Neural cell (in vitro differentiated cells): ENCODE measurements around the gene PGLYRP1. TPM values are rescaled to one million over a fixed set of nuclear protein-coding genes. Genes with fewer than 3 reads are reported as not detected.

Experiments used
- H2AFZ ChIP-seq: fragments of 200-600, 300-800 bp; sonication (generic), shearing (Covaris generic); 2 replicates; pipeline ENCODE4 v1.6.0; 2014; ENCODE audit warnings: low read depth, mild to moderate bottlenecking, antibody characterized with exemption, low read length, moderate library complexity
- H3F3A ChIP-seq: fragments of 200-600 bp; shearing (Covaris generic); 2 replicates; pipeline ENCODE4 v1.6.1; 2016; ENCODE audit warnings: mild to moderate bottlenecking, moderate library complexity, mixed read lengths, antibody characterized with exemption, low read length; ENCODE audit not compliant: insufficient read depth, poor library complexity, severe bottlenecking
- H3K27ac ChIP-seq: fragments of 200-600, 300-800 bp; sonication (generic), shearing (Covaris generic); 2 replicates; pipeline ENCODE4 v1.5.1; 2014; ENCODE audit warnings: mild to moderate bottlenecking, low read length, moderate library complexity
- H3K27me3 ChIP-seq: fragments of 300-800, 200-600 bp; sonication (generic), shearing (Covaris generic); 2 replicates; pipeline ENCODE4 v1.6.0; 2014; ENCODE audit warnings: mild to moderate bottlenecking, low read depth, low read length, moderate library complexity; ENCODE audit not compliant: insufficient read depth
- H3K36me3 ChIP-seq: fragments of 300-800, 200-600 bp; sonication (generic), shearing (Covaris generic); 2 replicates; pipeline ENCODE4 v1.5.1; 2014; ENCODE audit warnings: mild to moderate bottlenecking, antibody characterized with exemption, low read length, moderate library complexity; ENCODE audit not compliant: insufficient read depth
- H3K4me2 ChIP-seq: fragments of 300-800, 200-600 bp; sonication (generic), shearing (Covaris generic); 2 replicates; pipeline ENCODE4 v1.6.0; 2014; ENCODE audit warnings: mild to moderate bottlenecking, low read length
- H3K4me3 ChIP-seq: fragments of 300-800, 200-600 bp; sonication (generic), shearing (Covaris generic); 2 replicates; pipeline ENCODE4 v1.5.1; 2014; ENCODE audit warnings: mild to moderate bottlenecking, low read length, moderate library complexity
- H3K79me2 ChIP-seq: fragments of 200-600 bp; shearing (Covaris generic); replicated peaks from 2 replicates; pipeline ENCODE4 v1.6.0; 2014; ENCODE audit warnings: mild to moderate bottlenecking, low read length, moderate library complexity; ENCODE audit not compliant: insufficient read depth
- H3K9ac ChIP-seq: fragments of 300-800, 200-600 bp; sonication (generic), shearing (Covaris generic); 2 replicates; pipeline ENCODE4 v1.6.1; 2016; ENCODE audit warnings: mild to moderate bottlenecking, low read length, mixed read lengths
- H3K9me2 ChIP-seq: fragments of 200-600 bp; shearing (Covaris generic); 2 replicates; pipeline ENCODE4 v1.6.1; 2016; ENCODE audit warnings: mild to moderate bottlenecking, low read length, mixed read lengths; ENCODE audit not compliant: insufficient read depth
- H3K9me3 ChIP-seq: fragments of 200-600, 300-800 bp; sonication (generic), shearing (Covaris generic); 2 replicates; pipeline ENCODE4 v1.6.1; 2016; ENCODE audit warnings: mild to moderate bottlenecking, mixed run types, low read length, moderate library complexity, mixed read lengths
- H4K20me1 ChIP-seq: fragments of 200-600 bp; shearing (Covaris generic); 2 replicates; pipeline ENCODE4 v1.6.1; 2016; ENCODE audit warnings: mild to moderate bottlenecking, mixed run types; ENCODE audit not compliant: insufficient read depth
- CTCF ChIP-seq: fragments of 450-650 bp; IDR thresholded peaks from 2 replicates; pipeline ENCODE4 v1.5.1; 2014; ENCODE audit warnings: antibody characterized with exemption, mild to moderate bottlenecking, moderate library complexity; ENCODE audit not compliant: poor library complexity, severe bottlenecking
- EP300 ChIP-seq: fragments of 450-650 bp; conservative IDR thresholded peaks from 2 replicates; pipeline ENCODE4 v1.6.1; 2014; ENCODE audit warnings: antibody characterized with exemption, mild to moderate bottlenecking, moderate library complexity; ENCODE audit not compliant: poor library complexity, severe bottlenecking
- EZH2 ChIP-seq: fragments of 200-600, 300-800 bp; shearing (Covaris generic), sonication (generic); IDR thresholded peaks from 2 replicates; pipeline ENCODE4 v1.6.1; 2014; ENCODE audit warnings: antibody characterized with exemption, low read length, borderline replicate concordance, mild to moderate bottlenecking; ENCODE audit not compliant: insufficient read depth, poor library complexity, severe bottlenecking
- MXI1 ChIP-seq: fragments of 450-650 bp; conservative IDR thresholded peaks from 2 replicates; pipeline ENCODE4 v1.6.1; 2014; ENCODE audit warnings: antibody characterized with exemption, mild to moderate bottlenecking; ENCODE audit not compliant: poor library complexity, severe bottlenecking
- POLR2AphosphoS5 ChIP-seq: IDR thresholded peaks from 2 replicates; pipeline ENCODE4 v1.6.1; 2012
- RAD21 ChIP-seq: fragments of 450-650 bp; conservative IDR thresholded peaks from 2 replicates; pipeline ENCODE4 v1.6.1; 2014; ENCODE audit warnings: antibody characterized with exemption, mild to moderate bottlenecking, moderate library complexity
- REST ChIP-seq: IDR thresholded peaks from 2 replicates; pipeline ENCODE4 v1.6.1; 2012; ENCODE audit warnings: borderline replicate concordance
- SMC3 ChIP-seq: fragments of 450-650 bp; conservative IDR thresholded peaks from 2 replicates; pipeline ENCODE4 v1.6.1; 2014; ENCODE audit warnings: antibody characterized with exemption, mild to moderate bottlenecking, moderate library complexity; ENCODE audit not compliant: poor library complexity
- TAF1 ChIP-seq: IDR thresholded peaks from 2 replicates; pipeline ENCODE4 v1.6.1; 2012; ENCODE audit warnings: low read depth
- polyA plus RNA-seq: library from polyadenylated mRNA; depleted of rRNA; stranded (reverse); fragments of >200 nt; gene quantifications from 2 replicates; pipeline ENCODE4 v1.2.3, GENCODE V29; 2014
- small RNA-seq, 3 experiments: library from RNA; depleted of rRNA; stranded (forward); fragments of <200 nt; gene quantifications; one replicate each; pipeline ENCODE3, GENCODE V24; 2012

Gene PGLYRP1
- polyA plus RNA-seq, 1 donor from 2014 or later, result not detected

- TF ChIP-seq CTCF (no peak), REST (no peak), RAD21 (no peak), EZH2 (no peak), MXI1 (no peak), TAF1 (no peak), EP300 (no peak), SMC3 (no peak), POLR2AphosphoS5 (no peak)
These were observed 53.2 kb downstream of the PGLYRP1 start for GRCh38 chr19:45969676-45970075.

More at GRCh38 chr19:45969676-45970075, 53.2 kb downstream of the PGLYRP1 start:
- Histone ChIP-seq H3K9me2 (no peaks in the 10 kb centered on the region), H3K79me2 (peaks cover 73% of the 10 kb centered on the region), H3K36me3 (no peaks in the 10 kb centered on the region), H3F3A (no peaks in the 10 kb centered on the region), H3K27me3 (no peaks in the 10 kb centered on the region), H3K4me2 (no peak overlapping the region), H3K9ac (no peak overlapping the region), H4K20me1 (peaks cover 6% of the 10 kb centered on the region), H3K9me3 (no peaks in the 10 kb centered on the region), H2AFZ (no peak overlapping the region), H3K27ac (no peak overlapping the region), H3K4me3 (no peak overlapping the region)

Small RNA genes within 50 kb of the gene (small RNA-seq; reads per million reads assigned to genes)
- 32.5 to 79.0 (median 33.8) reads per million in 3 experiments for gene MIR769

Other genes starting within 250 kb of the PGLYRP1 start
- 34.3 and 50.1 TPM in 2 replicates for gene DMPK, start 240.6 kb downstream of the PGLYRP1 start, polyA plus RNA-seq
- gene DMWD, start 230.2 kb downstream of the PGLYRP1 start, polyA plus RNA-seq, result 20.4 and 28.5 TPM in 2 replicates
- gene RSPH6A, start 207.7 kb downstream of the PGLYRP1 start, polyA plus RNA-seq, result not detected in 2 replicates
- 22.2 and 33.9 TPM in 2 replicates for gene SYMPK, start 159.9 kb downstream of the PGLYRP1 start, polyA plus RNA-seq
- gene FOXA3, start 158.7 kb downstream of the PGLYRP1 start, polyA plus RNA-seq, result not detected in 2 replicates
- 26.9 and 27.6 TPM in 2 replicates for gene IRF2BP1, start 136.9 kb downstream of the PGLYRP1 start, polyA plus RNA-seq
- gene MYPOP, start 120.4 kb downstream of the PGLYRP1 start, polyA plus RNA-seq, result 0.90 and 2.3 TPM in 2 replicates
- gene NANOS2, start 108.3 kb downstream of the PGLYRP1 start, polyA plus RNA-seq, result 0.18 and 0.64 TPM in 2 replicates
- gene NOVA2, start 49.2 kb downstream of the PGLYRP1 start, polyA plus RNA-seq, result 7.6 and 9.3 TPM in 2 replicates
- 0.82 and 1.4 TPM in 2 replicates for gene CCDC61, start 27.6 kb downstream of the PGLYRP1 start, polyA plus RNA-seq
- 4.4 and 5.2 TPM in 2 replicates for gene IGFL4, start 17.9 kb upstream of the PGLYRP1 start, polyA plus RNA-seq
- gene IGFL3, start 101.6 kb upstream of the PGLYRP1 start, polyA plus RNA-seq, result not detected in 2 replicates
- not detected in 2 replicates for gene IGFL2, start 125.2 kb upstream of the PGLYRP1 start, polyA plus RNA-seq
- gene IGFL1, start 206.7 kb upstream of the PGLYRP1 start, polyA plus RNA-seq, result not detected in 2 replicates